Epithelial cell of alveolus of lung (primary cell): Measurements from ENCODE around the gene AP1B1. TPM values are rescaled to one million over a fixed set of nuclear protein-coding genes. Genes with fewer than 3 reads are reported as not detected.

ENCODE experiments used
- total RNA-seq: library from RNA; depleted of rRNA; stranded (reverse); fragments of >200 nt; gene quantifications from 2 replicates; pipeline ENCODE4 v1.2.1, GENCODE V29; 2015

AP1B1 gene
- 36.2 and 63.7 TPM in 2 replicates for total RNA-seq

DNA sequence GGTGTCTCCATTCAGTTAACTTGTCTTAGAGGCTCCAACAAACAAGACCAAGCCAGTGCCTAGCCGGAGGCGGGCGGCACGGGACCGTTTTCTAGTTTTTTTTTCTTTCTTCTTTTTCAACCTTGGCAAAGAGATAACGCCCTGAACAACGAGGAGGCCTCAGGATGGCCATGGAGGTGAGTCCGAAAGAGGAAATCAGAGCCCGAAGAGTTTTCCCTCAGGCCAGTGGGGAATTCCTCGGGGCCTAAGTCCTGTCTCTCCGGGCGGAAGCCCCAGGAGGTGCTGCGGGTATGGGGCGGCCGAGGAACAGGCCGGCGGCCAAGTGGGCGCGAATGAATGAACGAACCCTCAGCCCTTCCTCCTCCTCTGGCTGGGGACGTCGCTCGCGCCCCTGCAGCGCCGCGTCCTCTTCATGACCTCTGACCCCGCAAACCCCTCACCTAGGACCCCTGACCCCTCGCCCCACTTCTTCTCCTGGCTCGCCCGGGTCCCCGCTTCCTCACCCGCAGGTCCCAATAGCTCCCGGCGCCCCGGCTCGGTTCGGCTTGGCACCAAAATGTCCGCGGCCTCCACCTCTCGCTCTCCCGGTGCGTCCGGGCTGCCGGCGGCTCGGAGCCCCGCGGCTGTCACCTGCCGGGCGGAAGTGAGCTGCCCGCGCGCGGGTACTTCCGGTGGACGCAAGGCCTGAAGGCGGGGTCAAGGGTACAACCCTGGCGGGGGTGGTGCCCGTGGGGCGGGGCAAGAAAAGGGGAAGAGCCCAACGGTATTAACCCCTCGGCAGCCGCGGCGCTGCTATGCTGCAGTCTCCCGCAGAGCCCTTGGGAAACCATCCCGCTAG, at the start of gene AP1B1:
Gene AP1B1 (minus strand): TSS at position 650 of the 838 bp plus-strand sequence. CDS start 21,327 bp downstream, outside the sequence.

DNA sequence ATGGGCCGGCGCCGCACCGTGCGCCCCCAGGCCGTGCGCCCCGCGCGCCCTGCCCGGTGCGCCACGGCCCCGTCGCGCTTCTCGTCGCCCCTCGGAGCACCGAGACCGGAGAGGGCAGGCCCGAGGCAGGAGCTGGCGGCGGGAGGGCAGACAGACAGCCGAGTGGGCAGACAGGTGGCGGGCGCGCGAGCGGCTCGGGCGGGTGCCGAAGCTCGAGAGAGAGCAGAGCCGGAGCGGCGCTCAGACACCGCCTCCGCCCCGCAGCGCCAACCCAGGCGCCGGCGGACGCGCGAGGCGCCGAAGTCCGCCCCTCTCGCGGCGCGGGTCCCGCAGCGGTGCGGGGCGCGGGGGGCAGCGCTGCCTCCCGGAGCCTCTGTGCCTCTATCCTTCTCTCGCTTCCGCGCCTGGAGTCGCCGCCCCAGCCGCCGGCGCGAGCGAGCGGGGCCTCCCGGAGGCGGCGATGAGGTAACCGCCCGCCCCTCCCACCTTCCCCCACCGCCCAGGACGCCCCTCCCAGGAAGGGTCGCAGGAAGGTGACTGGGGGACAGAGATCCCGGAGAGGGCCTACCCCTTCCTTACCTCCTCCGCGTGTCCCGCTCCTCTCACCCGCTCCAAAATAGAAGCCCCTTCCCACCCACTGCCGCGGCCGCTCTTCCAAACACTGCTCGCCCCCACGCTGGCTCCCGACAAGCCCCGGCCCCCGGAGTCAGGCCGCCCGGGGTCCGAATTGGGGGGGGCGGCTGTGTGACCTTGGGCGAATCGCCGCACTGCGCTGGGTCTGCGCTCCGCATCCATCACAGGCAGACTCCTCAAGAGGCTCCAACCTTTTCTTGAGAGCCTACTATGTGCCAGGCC, 72.9 kb downstream of the AP1B1 start, which contains the start of gene RASL10A:
Gene RASL10A (minus strand): TSS at position 412 of the 855 bp plus-strand sequence. CDS start 451 bp downstream, outside the sequence.

DNA sequence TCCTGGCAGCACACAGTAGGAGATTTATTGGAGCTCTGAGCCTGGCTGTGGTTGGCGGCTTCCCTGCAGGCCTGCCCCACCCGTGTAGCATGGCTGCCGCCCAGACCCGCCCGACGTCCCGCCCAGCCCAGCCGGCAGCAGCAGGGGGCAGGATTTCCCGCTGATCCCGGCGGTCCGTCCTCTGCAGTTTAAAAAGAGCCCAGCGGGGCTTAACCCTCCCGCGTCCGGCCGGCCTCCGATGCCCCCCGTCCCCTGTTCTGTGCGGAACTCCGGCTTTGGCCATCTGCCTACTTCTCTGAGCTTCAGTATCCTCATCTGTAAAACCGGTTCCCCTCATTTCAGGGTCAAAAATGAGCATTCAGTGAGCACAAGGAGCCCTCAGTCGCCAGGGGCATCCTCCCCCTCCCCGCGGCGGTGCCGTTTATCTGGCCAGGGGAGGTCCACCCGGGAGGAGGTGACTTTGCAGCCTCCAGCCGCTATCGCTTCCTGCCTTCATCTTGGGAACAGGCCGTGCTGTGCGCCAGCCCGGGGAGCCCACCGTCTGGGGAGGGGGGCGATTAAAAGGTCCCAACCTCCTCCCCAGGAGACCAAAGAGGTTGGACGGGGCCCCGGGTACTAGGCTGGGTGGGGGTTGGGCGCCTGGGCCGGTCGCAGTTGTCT, 82.1 kb downstream of the AP1B1 start, which contains the start of gene GAS2L1:
Gene GAS2L1 (plus strand): TSS at position 476 of the 660 bp plus-strand sequence. CDS start 1,456 bp downstream, outside the sequence.

Other genes with a start within 250 kb of the AP1B1 start
- 1.1 and 1.3 TPM in 2 replicates for gene EMID1, start 182.7 kb downstream of the AP1B1 start, total RNA-seq
- 25.3 and 50.1 TPM in 2 replicates for gene RHBDD3, start 120.6 kb downstream of the AP1B1 start, total RNA-seq
- gene EWSR1, start 120.3 kb downstream of the AP1B1 start, total RNA-seq = 173 and 183 TPM in 2 replicates
- gene GAS2L1, start 81.9 kb downstream of the AP1B1 start, total RNA-seq = 13.2 and 24.0 TPM in 2 replicates
- 0.56 TPM in 1 of 2 replicates, not detected in the other for gene RASL10A, start 72.9 kb downstream of the AP1B1 start, total RNA-seq
- not detected in 2 replicates for gene RFPL1, start 50.0 kb upstream of the AP1B1 start, total RNA-seq
- gene NEFH, start 91.6 kb upstream of the AP1B1 start, total RNA-seq = 1.3 and 2.2 TPM in 2 replicates
- 29.1 and 40.3 TPM in 2 replicates for gene THOC5, start 165.2 kb upstream of the AP1B1 start, total RNA-seq
- 81.8 and 96.6 TPM in 2 replicates for gene NIPSNAP1, start 192.5 kb upstream of the AP1B1 start, total RNA-seq
- gene NF2, start 215.1 kb upstream of the AP1B1 start, total RNA-seq = 34.5 and 64.0 TPM in 2 replicates